Measurements from ENCODE around the gene C4BPA. TPM values are rescaled to one million over a fixed set of nuclear protein-coding genes. Genes with fewer than 3 reads are reported as not detected.

The C4BPA gene
- total RNA-seq, 1 donor from 2014 or later, result not detected

GRCh38 chr1:207191776-207192175, 87.7 kb downstream of the C4BPA start:
- H3K4me1 Mint-ChIP-seq (ENCODE audit: low read depth), result no peaks in the 10 kb centered on the region
- no peak overlapping the region for H3K4me3 Mint-ChIP-seq (ENCODE audit: unreplicated experiment)
- H3K36me3 Mint-ChIP-seq (ENCODE audit: low read depth), result no peaks in the 10 kb centered on the region
- no peak for DNase-seq (ENCODE audit: low spot score)
- TF ChIP-seq CTCF (IDR thresholded peaks at IDR 0.05), result no peak
- no peaks in the 10 kb centered on the region for H3K9me3 Mint-ChIP-seq (ENCODE audit: low read depth)
- peaks cover 5% of the 10 kb centered on the region for H3K27me3 Mint-ChIP-seq (ENCODE audit: low read depth)
- H3K27ac Mint-ChIP-seq (ENCODE audit: unreplicated experiment), result no peak overlapping the region

DNA sequence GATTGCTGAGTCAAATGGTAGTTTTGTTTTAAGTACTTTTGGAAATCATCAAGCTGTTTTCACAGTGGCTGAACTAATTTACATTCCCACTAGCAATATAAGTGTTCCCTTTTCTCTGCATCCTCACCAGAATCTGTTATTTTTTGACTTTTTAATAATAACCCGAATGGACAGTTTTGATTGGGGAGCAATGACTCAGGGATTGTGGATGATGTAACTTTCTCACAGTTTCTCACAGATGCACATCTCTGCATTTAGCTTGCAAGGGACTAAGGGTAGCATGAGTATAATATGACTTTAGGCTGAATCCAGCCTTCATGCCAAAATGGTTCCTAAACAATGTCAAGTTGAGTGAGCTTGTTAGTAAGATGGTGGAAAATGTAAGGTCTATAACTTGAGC, 90.2 kb downstream of the C4BPA start:
- H3K27ac Mint-ChIP-seq (ENCODE audit: unreplicated experiment), result no peak overlapping the region
- TF ChIP-seq CTCF (IDR thresholded peaks at IDR 0.05), result no peak
- H3K4me1 Mint-ChIP-seq (ENCODE audit: low read depth), result no peaks in the 10 kb centered on the region
- no peak overlapping the region for H3K4me3 Mint-ChIP-seq (ENCODE audit: unreplicated experiment)
- H3K9me3 Mint-ChIP-seq (ENCODE audit: low read depth), result peaks cover 4% of the 10 kb centered on the region
- H3K36me3 Mint-ChIP-seq (ENCODE audit: low read depth), result no peaks in the 10 kb centered on the region
- no peak for DNase-seq (ENCODE audit: low spot score)
- peaks cover 5% of the 10 kb centered on the region for H3K27me3 Mint-ChIP-seq (ENCODE audit: low read depth)

Other genes with a start within 250 kb of the C4BPA start
- gene IL20, start 238.6 kb upstream of the C4BPA start, total RNA-seq, result not detected in 3 replicates
- gene IL24, start 206.8 kb upstream of the C4BPA start, total RNA-seq, result not detected in 3 replicates
- gene FCMR, start 182.3 kb upstream of the C4BPA start, total RNA-seq, result not detected in 3 replicates
- not detected in 3 replicates for gene PIGR, start 157.8 kb upstream of the C4BPA start, total RNA-seq
- not detected in 3 replicates for gene FCAMR, start 133.8 kb upstream of the C4BPA start, total RNA-seq
- gene C1orf116, start 71.5 kb upstream of the C4BPA start, total RNA-seq, result 0.07 to 0.10 TPM in 2 of 3 replicates, not detected in the other
- 5.3 to 6.3 TPM (median 5.5 TPM) in 3 replicates for gene YOD1, start 53.0 kb upstream of the C4BPA start, total RNA-seq
- gene PFKFB2, start 51.0 kb upstream of the C4BPA start, total RNA-seq, result 13.3 to 15.5 TPM (median 14.8 TPM) in 3 replicates
- not detected in 3 replicates for gene C4BPB, start 15.4 kb upstream of the C4BPA start, total RNA-seq
- 4.7 to 5.3 TPM (median 4.9 TPM) in 3 replicates for gene CD55, start 217.4 kb downstream of the C4BPA start, total RNA-seq